Astrocyte (in vitro differentiated cells and primary cell): ENCODE measurements around the gene MFAP2. TPM values are rescaled to one million over a fixed set of nuclear protein-coding genes. Genes with fewer than 3 reads are reported as not detected.

ENCODE experiments used
- DNase-seq: peaks from one replicate; pipeline ENCODE4 v3.0.0-alpha.2; 2010; ENCODE audit warnings: low read depth
- FAIRE-seq: peaks from 2 replicates; lab custom pipeline; 2011; peaks lifted over from hg19 to GRCh38; lab: Jason Lieb, UNC
- H2AFZ ChIP-seq: 2 replicates; pipeline ENCODE4 v1.6.0; 2012; ENCODE audit warnings: low read depth, low read length, inconsistent platforms
- H3K27ac ChIP-seq: 2 replicates; pipeline ENCODE4 v1.5.1; 2011; ENCODE audit warnings: low read depth, low read length, inconsistent platforms
- H3K27me3 ChIP-seq: 2 replicates; pipeline ENCODE4 v1.6.0; 2011; ENCODE audit warnings: low read length, inconsistent platforms; ENCODE audit not compliant: insufficient read depth
- H3K36me3 ChIP-seq: 2 replicates; pipeline ENCODE4 v1.5.1; 2011; ENCODE audit warnings: low read length, inconsistent platforms; ENCODE audit not compliant: insufficient read depth
- H3K4me1 ChIP-seq: 2 replicates; pipeline ENCODE4 v1.5.1; 2011; ENCODE audit warnings: low read length, inconsistent platforms; ENCODE audit not compliant: insufficient read depth
- H3K4me2 ChIP-seq: 2 replicates; pipeline ENCODE4 v1.6.0; 2012; ENCODE audit warnings: low read length, inconsistent platforms
- H3K4me3 ChIP-seq: 2 replicates; pipeline ENCODE4 v1.5.1; 2011; ENCODE audit warnings: low read depth, mild to moderate bottlenecking, low read length, inconsistent platforms; ENCODE audit not compliant: insufficient read depth
- H3K79me2 ChIP-seq: 2 replicates; pipeline ENCODE4 v1.6.0; 2012; ENCODE audit warnings: mild to moderate bottlenecking, low read length, inconsistent platforms; ENCODE audit not compliant: insufficient read depth
- H3K9ac ChIP-seq: 2 replicates; pipeline ENCODE4 v1.6.0; 2012; ENCODE audit warnings: mild to moderate bottlenecking, low read length, inconsistent platforms
- H3K9me3 ChIP-seq: 2 replicates; pipeline ENCODE4 v1.5.1; 2012; ENCODE audit warnings: low read depth, mild to moderate bottlenecking, low read length, inconsistent platforms; ENCODE audit not compliant: insufficient read depth
- H4K20me1 ChIP-seq: 2 replicates; pipeline ENCODE4 v1.6.0; 2012; ENCODE audit warnings: low read length, inconsistent platforms; ENCODE audit not compliant: insufficient read depth
- H3K27ac Mint-ChIP-seq: one replicate; pipeline ENCODE4 v1.8.0; 2021; ENCODE audit warnings: mild to moderate bottlenecking, mixed read lengths; ENCODE audit not compliant: unreplicated experiment
- H3K27me3 Mint-ChIP-seq: one replicate; pipeline ENCODE4 v1.8.0; 2021; ENCODE audit warnings: low read depth, mixed read lengths; ENCODE audit not compliant: unreplicated experiment
- H3K36me3 Mint-ChIP-seq: one replicate; pipeline ENCODE4 v1.8.0; 2021; ENCODE audit warnings: low read depth, mixed read lengths; ENCODE audit not compliant: unreplicated experiment
- H3K4me1 Mint-ChIP-seq: one replicate; pipeline ENCODE4 v1.8.0; 2021; ENCODE audit warnings: low read depth, mixed read lengths; ENCODE audit not compliant: unreplicated experiment
- H3K4me3 Mint-ChIP-seq: one replicate; pipeline ENCODE4 v1.8.0; 2021; ENCODE audit warnings: mild to moderate bottlenecking, moderate library complexity, mixed read lengths; ENCODE audit not compliant: unreplicated experiment
- H3K9me3 Mint-ChIP-seq: one replicate; pipeline ENCODE4 v1.8.0; 2021; ENCODE audit warnings: mild to moderate bottlenecking, mixed read lengths; ENCODE audit not compliant: unreplicated experiment
- CTCF ChIP-seq: IDR thresholded peaks from 2 replicates; pipeline ENCODE4 v1.5.1; 2011; ENCODE audit warnings: low read depth, mild to moderate bottlenecking, inconsistent platforms, low read length, moderate library complexity; ENCODE audit not compliant: insufficient read depth
- EZH2 ChIP-seq: IDR thresholded peaks from 2 replicates; pipeline ENCODE4 v1.6.1; 2012; ENCODE audit warnings: mild to moderate bottlenecking, low read length, inconsistent platforms; ENCODE audit not compliant: insufficient read depth
- total RNA-seq: library from RNA; stranded (reverse); gene quantifications from 2 replicates; pipeline ENCODE4 v1.2.1, GENCODE V29; 2021

Gene MFAP2
- total RNA-seq, 1 donor from 2014 or later = 121 TPM

- DNase-seq (peak; percentile 44), FAIRE-seq (no peak)
- no peaks in the 10 kb centered on the region for H3K9me3 Mint-ChIP-seq
- H3K27me3 Mint-ChIP-seq = no peaks in the 10 kb centered on the region
- H3K9ac ChIP-seq = no peak overlapping the region
- H3K79me2 ChIP-seq = peaks cover 27% of the 10 kb centered on the region
- H3K4me1 Mint-ChIP-seq = peaks cover 30% of the 10 kb centered on the region
- H3K4me3 Mint-ChIP-seq = no peak overlapping the region
- no peak overlapping the region for H3K27ac ChIP-seq
- no peaks in the 10 kb centered on the region for H3K9me3 ChIP-seq
- peak overlapping the region; percentile 60 for H3K4me2 ChIP-seq
- no peaks in the 10 kb centered on the region for H3K27me3 ChIP-seq
- peaks cover 47% of the 10 kb centered on the region for H3K4me1 ChIP-seq
- peaks cover 23% of the 10 kb centered on the region for H4K20me1 ChIP-seq
- H2AFZ ChIP-seq = no peak overlapping the region
- peaks cover under 1% of the 10 kb centered on the region for H3K36me3 ChIP-seq
- H3K4me3 ChIP-seq = no peak overlapping the region
- H3K27ac Mint-ChIP-seq = no peak overlapping the region
- no peak for TF ChIP-seq EZH2
- peaks cover 2% of the 10 kb centered on the region for H3K36me3 Mint-ChIP-seq
Observed at GRCh38 chr1:17013491-17014320, 33.3 kb upstream of the MFAP2 start.

- peaks cover 29% of the 10 kb centered on the region for H4K20me1 ChIP-seq
- H3K36me3 Mint-ChIP-seq = no peaks in the 10 kb centered on the region
- TF ChIP-seq EZH2 (no peak), CTCF (no peak)
- H3K4me1 ChIP-seq = peaks cover 47% of the 10 kb centered on the region
- H3K27me3 ChIP-seq = no peaks in the 10 kb centered on the region
- H3K36me3 ChIP-seq = no peaks in the 10 kb centered on the region
- H3K9me3 Mint-ChIP-seq = no peaks in the 10 kb centered on the region
- peaks cover 32% of the 10 kb centered on the region for H3K79me2 ChIP-seq
- H2AFZ ChIP-seq = peak overlapping the region; percentile 39
- no peak overlapping the region for H3K4me3 ChIP-seq
- FAIRE-seq (no peak), DNase-seq (peak; percentile 35)
- peak overlapping the region; percentile 60 for H3K4me2 ChIP-seq
- H3K27ac Mint-ChIP-seq = peak overlapping the region; percentile 34
- no peaks in the 10 kb centered on the region for H3K9me3 ChIP-seq
- H3K4me1 Mint-ChIP-seq = peaks cover 30% of the 10 kb centered on the region
- no peaks in the 10 kb centered on the region for H3K27me3 Mint-ChIP-seq
- H3K27ac ChIP-seq = no peak overlapping the region
- H3K9ac ChIP-seq = no peak overlapping the region
- H3K4me3 Mint-ChIP-seq = peak overlapping the region; percentile 85
Observed at GRCh38 chr1:17012775-17013490, 32.5 kb upstream of the MFAP2 start.

GRCh38 chr1:17011439-17012307 is 31.3 kb upstream of the MFAP2 start, which contains the start of gene ATP13A2:
Gene ATP13A2 (minus strand): TSS chr1:17011928. CDS start chr1:17011738, 190 bp downstream.
- DNase-seq = peak; percentile 42
- H3K36me3 ChIP-seq = no peaks in the 10 kb centered on the region
- peak within 1 kb of the TSS; percentile 76 for H3K4me3 ChIP-seq
- Mint-ChIP-seq H3K27me3 (no peaks in the 10 kb centered on the region), H3K27ac (peak within 1 kb of the TSS; percentile 34), H3K9me3 (no peaks in the 10 kb centered on the region), H3K36me3 (no peaks in the 10 kb centered on the region), H3K4me1 (peaks cover 30% of the 10 kb centered on the region), H3K4me3 (peak within 1 kb of the TSS; percentile 89)
- H3K4me1 ChIP-seq = peaks cover 47% of the 10 kb centered on the region
- H3K9ac ChIP-seq = peak within 1 kb of the TSS; percentile 73
- peaks cover 37% of the 10 kb centered on the region for H4K20me1 ChIP-seq
- H2AFZ ChIP-seq = peak within 1 kb of the TSS; percentile 97
- no peaks in the 10 kb centered on the region for H3K9me3 ChIP-seq
- H3K27ac ChIP-seq = no peak within 1 kb of the TSS
- H3K79me2 ChIP-seq = peaks cover 35% of the 10 kb centered on the region
- H3K4me2 ChIP-seq = peak within 1 kb of the TSS; percentile 95
- FAIRE-seq = no peak
- TF ChIP-seq CTCF = no peak
- TF ChIP-seq EZH2 = no peak
- H3K27me3 ChIP-seq = no peaks in the 10 kb centered on the region
